MCF 10A (cell line): ENCODE data around the gene LYSMD1. TPM values are rescaled to one million over a fixed set of nuclear protein-coding genes. Genes with fewer than 3 reads are reported as not detected.

Source experiments
- BruUV-seq: library from RNA; stranded (reverse); fragments of 400-500 nt; replicated peaks from 2 replicates; lab custom pipeline; 2021; lab: Mats Ljungman, UMichigan
- CTCF ChIA-PET: fragments of 300-600 bp; sonication (Branson Sonifier 250); formaldehyde crosslinking; extraction: SDS; loops from one replicate; lab custom pipeline; 2021; ENCODE audit warnings: antibody characterized with exemption, inconsistent platforms; lab: Yijun Ruan, JAX
- POLR2A ChIA-PET: fragments of 300-600, 350-650 bp; sonication (Branson Sonifier 250); formaldehyde crosslinking; extraction: SDS; loops from one replicate; lab custom pipeline; 2020; ENCODE audit warnings: antibody characterized with exemption, inconsistent platforms; lab: Yijun Ruan, JAX
- DNase-seq: peaks from one replicate; pipeline ENCODE4 v3.0.0-alpha.2; 2018; ENCODE audit not compliant: unreplicated experiment
- H3K27ac Mint-ChIP-seq: one replicate; pipeline ENCODE4 v1.8.0; 2022; ENCODE audit warnings: mild to moderate bottlenecking, low read depth, mixed read lengths; ENCODE audit not compliant: unreplicated experiment
- H3K27me3 Mint-ChIP-seq: one replicate; pipeline ENCODE4 v1.8.0; 2022; ENCODE audit warnings: mixed read lengths; ENCODE audit not compliant: insufficient read depth, unreplicated experiment
- H3K36me3 Mint-ChIP-seq: one replicate; pipeline ENCODE4 v1.8.0; 2022; ENCODE audit warnings: mild to moderate bottlenecking, moderate library complexity, mixed read lengths; ENCODE audit not compliant: insufficient read depth, unreplicated experiment
- H3K4me1 Mint-ChIP-seq: one replicate; pipeline ENCODE4 v1.8.0; 2022; ENCODE audit warnings: mixed read lengths; ENCODE audit not compliant: insufficient read depth, unreplicated experiment
- H3K4me3 Mint-ChIP-seq: one replicate; pipeline ENCODE4 v1.8.0; 2022; ENCODE audit warnings: mild to moderate bottlenecking, moderate library complexity, mixed read lengths; ENCODE audit not compliant: unreplicated experiment
- H3K9me3 Mint-ChIP-seq: one replicate; pipeline ENCODE4 v1.8.0; 2022; ENCODE audit warnings: mixed read lengths; ENCODE audit not compliant: unreplicated experiment
- intact Hi-C: fragments of 100-400 bp; cut with micrococcal nuclease; formaldehyde crosslinking; loops from 2 replicates; pipeline ENCODE4 v1.14.1; 2022
- total RNA-seq: library from RNA; stranded (reverse); gene quantifications from 2 replicates; pipeline ENCODE4 v1.2.3, GENCODE V29; 2022
- TF ChIP-seq, protein P1 (sequence below): fragments of 200-600 bp; IDR thresholded peaks from one replicate; pipeline ENCODE4 v1.8.0; 2022; ENCODE audit warnings: antibody characterized with exemption, mild to moderate bottlenecking; ENCODE audit not compliant: unreplicated experiment

LYSMD1 gene
- total RNA-seq, 1 experiment from 2014 or later: 14.4 TPM

- POLR2A ChIA-PET: interaction anchor here (1.4 kb wide), 1 partner anchor 10 kb away, joined by 4 read pairs; no protein-coding TSS in a partner anchor
- no TSS peak for BruUV-seq
These were observed 34.6 kb downstream of the LYSMD1 start for GRCh38 chr1:151130987-151131586.

GRCh38 chr1:151128800-151129199, 36.9 kb downstream of the LYSMD1 start:
- no TSS peak for BruUV-seq
- Mint-ChIP-seq H3K4me1 (no peaks in the 10 kb centered on the region), H3K27me3 (no peaks in the 10 kb centered on the region), H3K27ac (no peak overlapping the region), H3K36me3 (peaks cover 4% of the 10 kb centered on the region), H3K9me3 (no peaks in the 10 kb centered on the region), H3K4me3 (no peak overlapping the region)
- CTCF ChIA-PET: interaction anchor here (0.6 to 1.2 kb wide), 4 partner anchors 16 to 104 kb away, joined by 3 to 5 read pairs (median 4); no protein-coding TSS in a partner anchor
- POLR2A ChIA-PET: interaction anchor here (0.6 kb wide), 1 partner anchor 16 kb away, joined by 5 read pairs; no protein-coding TSS in a partner anchor
- no peak for DNase-seq
- intact Hi-C loops: no loop called here
- TF ChIP-seq, protein P1, sequence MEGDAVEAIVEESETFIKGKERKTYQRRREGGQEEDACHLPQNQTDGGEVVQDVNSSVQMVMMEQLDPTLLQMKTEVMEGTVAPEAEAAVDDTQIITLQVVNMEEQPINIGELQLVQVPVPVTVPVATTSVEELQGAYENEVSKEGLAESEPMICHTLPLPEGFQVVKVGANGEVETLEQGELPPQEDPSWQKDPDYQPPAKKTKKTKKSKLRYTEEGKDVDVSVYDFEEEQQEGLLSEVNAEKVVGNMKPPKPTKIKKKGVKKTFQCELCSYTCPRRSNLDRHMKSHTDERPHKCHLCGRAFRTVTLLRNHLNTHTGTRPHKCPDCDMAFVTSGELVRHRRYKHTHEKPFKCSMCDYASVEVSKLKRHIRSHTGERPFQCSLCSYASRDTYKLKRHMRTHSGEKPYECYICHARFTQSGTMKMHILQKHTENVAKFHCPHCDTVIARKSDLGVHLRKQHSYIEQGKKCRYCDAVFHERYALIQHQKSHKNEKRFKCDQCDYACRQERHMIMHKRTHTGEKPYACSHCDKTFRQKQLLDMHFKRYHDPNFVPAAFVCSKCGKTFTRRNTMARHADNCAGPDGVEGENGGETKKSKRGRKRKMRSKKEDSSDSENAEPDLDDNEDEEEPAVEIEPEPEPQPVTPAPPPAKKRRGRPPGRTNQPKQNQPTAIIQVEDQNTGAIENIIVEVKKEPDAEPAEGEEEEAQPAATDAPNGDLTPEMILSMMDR: no peak

More at GRCh38 chr1:151130987-151131586, 34.6 kb downstream of the LYSMD1 start:
- no peak for DNase-seq
- H3K4me3 Mint-ChIP-seq: no peak overlapping the region
- CTCF ChIA-PET: interaction anchor here (0.7 to 1.3 kb wide), 3 partner anchors 11 to 49 kb away, joined by 3 read pairs; no protein-coding TSS in a partner anchor
- no peak overlapping the region for H3K27ac Mint-ChIP-seq
- no peaks in the 10 kb centered on the region for H3K27me3 Mint-ChIP-seq
- TF ChIP-seq, protein P1: no peak
- no peaks in the 10 kb centered on the region for H3K36me3 Mint-ChIP-seq
- H3K4me1 Mint-ChIP-seq: no peaks in the 10 kb centered on the region
- no peaks in the 10 kb centered on the region for H3K9me3 Mint-ChIP-seq
- intact Hi-C loops: no loop called here

DNA sequence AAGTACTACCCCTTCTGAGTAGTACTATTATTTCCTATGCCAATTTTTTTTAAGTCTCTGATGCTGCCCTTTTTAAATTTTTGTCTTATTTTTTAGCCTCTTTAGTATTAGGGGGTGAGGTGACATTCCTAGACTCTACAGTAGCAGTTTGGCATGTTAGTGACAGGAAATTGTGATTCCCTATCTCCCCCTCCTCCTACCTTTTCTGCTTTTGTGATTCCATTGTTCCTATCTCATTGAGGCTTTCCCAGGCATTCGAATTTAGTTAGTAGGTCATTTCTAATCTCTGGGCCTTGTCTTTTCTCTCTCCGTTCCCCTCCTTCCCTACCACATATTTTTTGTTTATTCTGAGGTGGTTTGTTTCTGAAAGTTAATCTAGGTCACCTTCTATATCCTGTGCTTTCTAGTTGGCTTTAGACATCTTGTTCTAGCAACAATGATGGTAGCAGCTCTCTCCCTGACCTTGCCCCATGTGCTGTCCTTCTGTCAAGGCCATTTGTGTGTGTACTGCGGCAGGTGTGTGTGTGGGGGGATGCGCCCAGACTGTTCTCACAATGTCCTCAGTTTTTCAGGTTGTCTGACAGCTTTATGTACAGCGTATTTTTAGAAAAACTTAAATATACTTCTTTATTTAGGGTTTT, 40.8 kb downstream of the LYSMD1 start:
- ChIA-PET CTCF (no interaction called here), POLR2A (no interaction called here)
- peaks cover 4% of the 10 kb centered on the region for H3K36me3 Mint-ChIP-seq
- intact Hi-C loops: no loop called here
- no peaks in the 10 kb centered on the region for H3K4me1 Mint-ChIP-seq
- H3K4me3 Mint-ChIP-seq: no peak overlapping the region
- H3K27me3 Mint-ChIP-seq: no peaks in the 10 kb centered on the region
- no peak overlapping the region for H3K27ac Mint-ChIP-seq
- TF ChIP-seq, protein P1: no peak
- no TSS peak for BruUV-seq
- DNase-seq: no peak
- no peaks in the 10 kb centered on the region for H3K9me3 Mint-ChIP-seq

GRCh38 chr1:151113877-151114276, 51.8 kb downstream of the LYSMD1 start:
- no TSS peak for BruUV-seq
- Mint-ChIP-seq H3K36me3 (peaks cover 18% of the 10 kb centered on the region), H3K4me1 (no peaks in the 10 kb centered on the region), H3K4me3 (no peak overlapping the region), H3K27me3 (no peaks in the 10 kb centered on the region), H3K9me3 (no peaks in the 10 kb centered on the region), H3K27ac (no peak overlapping the region)
- ChIA-PET POLR2A (interaction anchor here (1.8 kb wide), 1 partner anchor 14 kb away, joined by 6 read pairs; no protein-coding TSS in a partner anchor), CTCF (interaction anchor here (0.6 to 2.0 kb wide), 9 partner anchors 11 to 739 kb away, joined by 3 to 7 read pairs (median 4); partner anchors contain the start of gene TNFAIP8L2)
- no peak for DNase-seq
- intact Hi-C loops: no loop called here
- TF ChIP-seq, protein P1: no peak
